Testis (tissue), 3 donors: ENCODE results near the gene ICOS. TPM values are rescaled to one million over a fixed set of nuclear protein-coding genes. Genes with fewer than 3 reads are reported as not detected.

Experiments used
- DNase-seq: peaks from one replicate; pipeline ENCODE4 v3.0.0-alpha.2; 2019
- H3K27ac ChIP-seq, 2 donors: fragments of 200-600 bp; sonication (generic); one replicate each; pipeline ENCODE4 v1.5.1; 2019
- H3K27me3 ChIP-seq: fragments of 200-600 bp; sonication (generic); one replicate; pipeline ENCODE4 v1.5.1; 2019
- H3K36me3 ChIP-seq: fragments of 200-600 bp; sonication (generic); one replicate; pipeline ENCODE4 v1.5.1; 2017; ENCODE audit warnings: low read depth; ENCODE audit errors: missing control alignments
- H3K4me1 ChIP-seq: fragments of 200-600 bp; sonication (generic); one replicate; pipeline ENCODE4 v1.5.1; 2019
- H3K4me3 ChIP-seq, 2 donors: fragments of 200-600 bp; sonication (generic); one replicate each; pipeline ENCODE4 v1.5.1; 2017 to 2019
- H3K9me3 ChIP-seq: fragments of 200-600 bp; sonication (generic); one replicate; pipeline ENCODE4 v1.5.1; 2017
- CTCF ChIP-seq, 3 experiments: fragments of 450-650 bp in 2 of 3; fragments of 200-600 bp in 1 of 3; sonication (generic) in 1 of 3; IDR thresholded peaks; one replicate each; pipeline ENCODE4 v1.5.1; 2016 to 2019; ENCODE audit warnings: antibody characterized with exemption in 3 of 3, mild to moderate bottlenecking in 2 of 3, moderate library complexity in 1 of 3
- POLR2A ChIP-seq: fragments of 450-650 bp; IDR thresholded peaks from one replicate; pipeline ENCODE4 v1.6.1; 2017; ENCODE audit warnings: antibody characterized with exemption, mild to moderate bottlenecking, moderate library complexity
- WGBS, 2 donors: methylation state at CpG; one replicate each; pipeline ENCODE4 v1.1.5; 2018; 5-methylcytosine and 5-hydroxymethylcytosine counted together
- intact Hi-C: fragments of 100-400 bp; cut with DNase I; formaldehyde crosslinking; loops from one replicate; pipeline ENCODE4 v1.15.1; 2023; ENCODE audit warnings: low total_unique reads
- polyA plus RNA-seq: library from polyadenylated mRNA; stranded (reverse); fragments of 350-450 nt; fragmentation: Illumina TruSeq; extraction: RNeasy Lipid Tissue Mini Kit (QIAGEN cat#74804); gene quantifications from one replicate; pipeline ENCODE4 v1.2.3, GENCODE V29; 2014; ENCODE audit warnings: low read depth, low replicate concordance; ENCODE audit not compliant: insufficient read depth
- total RNA-seq, 2 donors: library from RNA; depleted of rRNA; stranded (reverse); fragments of >200 nt; gene quantifications; one replicate each; pipeline ENCODE4 v1.2.3, GENCODE V29; 2016

ICOS gene
- total and polyA plus RNA-seq, 3 donors from 2014 or later = 0.16 to 0.91 (median 0.62) TPM

GRCh38 chr2:203993560-203993959, 57.0 kb downstream of the ICOS start:
- Histone ChIP-seq H3K4me1 (no peaks in the 10 kb centered on the region), H3K36me3 (no peaks in the 10 kb centered on the region), H3K4me3 (no peak overlapping the region), H3K27ac (no peak overlapping the region), H3K27me3 (no peaks in the 10 kb centered on the region), H3K9me3 (no peaks in the 10 kb centered on the region)
- intact Hi-C loops = no loop called here
- TF ChIP-seq CTCF (IDR thresholded peaks at IDR 0.05) = no peak
- no peak for TF ChIP-seq POLR2A
- DNase-seq = no peak
- 93 to 95% methylated on average over 4 of the region's 4 CpGs for WGBS, 2 donors

GRCh38 chr2:203994735-203995134, 58.2 kb downstream of the ICOS start:
- no peak for DNase-seq
- whole genome bisulfite sequencing, 2 donors = 66 to 72% methylated on average over 2 of the region's 2 CpGs
- no peak overlapping the region for H3K27ac ChIP-seq
- TF ChIP-seq CTCF (IDR thresholded peaks at IDR 0.05) (no peak), POLR2A (no peak)
- intact Hi-C loops = no loop called here
- no peaks in the 10 kb centered on the region for H3K36me3 ChIP-seq
- no peaks in the 10 kb centered on the region for H3K27me3 ChIP-seq
- no peak overlapping the region for H3K4me3 ChIP-seq
- H3K4me1 ChIP-seq = no peaks in the 10 kb centered on the region
- H3K9me3 ChIP-seq = no peaks in the 10 kb centered on the region

GRCh38 chr2:203996692-203997091, 60.1 kb downstream of the ICOS start:
- 89 to 91% methylated on average over 5 of the region's 5 CpGs for WGBS, 2 donors
- no peaks in the 10 kb centered on the region for H3K36me3 ChIP-seq
- intact Hi-C loops = no loop called here
- TF ChIP-seq CTCF (IDR thresholded peaks at IDR 0.05) (no peak), POLR2A (no peak)
- H3K9me3 ChIP-seq = no peaks in the 10 kb centered on the region
- no peak overlapping the region for H3K27ac ChIP-seq
- H3K4me3 ChIP-seq = no peak overlapping the region
- no peak for DNase-seq
- H3K27me3 ChIP-seq = no peaks in the 10 kb centered on the region
- no peaks in the 10 kb centered on the region for H3K4me1 ChIP-seq

GRCh38 chr2:203997481-203997880, 60.9 kb downstream of the ICOS start:
- no peaks in the 10 kb centered on the region for H3K9me3 ChIP-seq
- H3K27me3 ChIP-seq = no peaks in the 10 kb centered on the region
- H3K36me3 ChIP-seq = no peaks in the 10 kb centered on the region
- H3K27ac ChIP-seq = no peak overlapping the region
- DNase-seq = no peak
- intact Hi-C loops = no loop called here
- H3K4me3 ChIP-seq = no peak overlapping the region
- 53 to 72% methylated on average over 1 of the region's 1 CpG for WGBS, 2 donors
- TF ChIP-seq CTCF (IDR thresholded peaks at IDR 0.05) (no peak), POLR2A (no peak)
- no peaks in the 10 kb centered on the region for H3K4me1 ChIP-seq

- intact Hi-C loops = no loop called here
- no peak overlapping the region for H3K27ac ChIP-seq
- H3K4me1 ChIP-seq = no peaks in the 10 kb centered on the region
- H3K4me3 ChIP-seq = no peak overlapping the region
- DNase-seq = no peak
- no peaks in the 10 kb centered on the region for H3K27me3 ChIP-seq
- no peak for TF ChIP-seq CTCF (IDR thresholded peaks at IDR 0.05)
- TF ChIP-seq POLR2A = no peak
- no peaks in the 10 kb centered on the region for H3K9me3 ChIP-seq
- H3K36me3 ChIP-seq = no peaks in the 10 kb centered on the region
- WGBS, 2 donors = 75 to 86% methylated on average over 6 of the region's 6 CpGs
Observed at GRCh38 chr2:203997980-203998809, 61.6 kb downstream of the ICOS start.
